Sigmoid colon (tissue), 7 donors: ENCODE data around the gene PLSCR5. TPM values are rescaled to one million over a fixed set of nuclear protein-coding genes. Genes with fewer than 3 reads are reported as not detected.

Source experiments
- DNase-seq: peaks from one replicate; pipeline ENCODE4 v3.0.0-alpha.2; 2019
- H3K27ac ChIP-seq, 4 donors: fragments of 200-600 bp; sonication (generic); one replicate each; pipeline ENCODE4 v1.5.1; 2016 to 2019; ENCODE audit warnings: mild to moderate bottlenecking in 1 of 4
- H3K27me3 ChIP-seq, 3 donors: fragments of 200-600 bp; sonication (generic); one replicate each; pipeline ENCODE4 v1.5.1; 2019; ENCODE audit warnings: mild to moderate bottlenecking in 1 of 3
- H3K36me3 ChIP-seq, 4 donors: fragments of 200-600 bp; sonication (generic); one replicate each; pipeline ENCODE4 v1.5.1; 2016 to 2019
- H3K4me1 ChIP-seq, 4 donors: fragments of 200-600 bp; sonication (generic); one replicate each; pipeline ENCODE4 v1.5.1; 2017 to 2019
- H3K4me3 ChIP-seq, 4 donors: fragments of 200-600 bp; sonication (generic); one replicate each; pipeline ENCODE4 v1.5.1; 2017 to 2019; ENCODE audit warnings: mild to moderate bottlenecking in 2 of 4, moderate library complexity in 1 of 4
- H3K9me3 ChIP-seq, 4 donors: fragments of 200-600 bp in 3 of 4; sonication (generic) in 3 of 4; one replicate each; pipeline versions ENCODE4 v1.5.1 to v1.6.1; 2013 to 2019
- CTCF ChIP-seq, 4 experiments: fragments of 450-650 bp in 3 of 4; fragments of 200-600 bp in 1 of 4; IDR thresholded peaks; one replicate each; pipeline ENCODE4 v1.5.1; 2016 to 2019; ENCODE audit warnings: antibody characterized with exemption in 4 of 4, mild to moderate bottlenecking in 3 of 4, moderate library complexity in 2 of 4
- EP300 ChIP-seq, 4 donors: sonication (generic); formaldehyde crosslinking; IDR thresholded peaks; one replicate each; pipeline ENCODE4 v1.6.1; 2017; ENCODE audit warnings: antibody characterized with exemption in 4 of 4
- POLR2A ChIP-seq, 2 donors: fragments of 450-650 bp; IDR thresholded peaks; one replicate each; pipeline ENCODE4 v1.6.1; 2016; ENCODE audit warnings: antibody characterized with exemption in 2 of 2, mild to moderate bottlenecking in 2 of 2, moderate library complexity in 2 of 2
- POLR2AphosphoS5 ChIP-seq, 4 donors: sonication (generic); formaldehyde crosslinking; IDR thresholded peaks; one replicate each; pipeline ENCODE4 v1.6.1; 2017; ENCODE audit warnings: antibody characterized with exemption in 4 of 4
- WGBS, 2 donors: extraction: QIAGEN DNeasy Blood & Tissue Kit; methylation state at CpG; one replicate each; pipeline ENCODE4 v1.1.7; 2013; 5-methylcytosine and 5-hydroxymethylcytosine counted together
- intact Hi-C: fragments of 100-400 bp; cut with DNase I; formaldehyde crosslinking; loops from one replicate; pipeline ENCODE4 v1.15.1; 2023
- polyA plus RNA-seq, 3 donors: library from polyadenylated mRNA; stranded (reverse); fragments of 200-250 nt; gene quantifications; one replicate each; pipeline ENCODE4 v1.2.3, GENCODE V29; 2013
- total RNA-seq, 4 donors: library from RNA; depleted of rRNA; stranded (reverse); fragments of >200 nt; gene quantifications; one replicate each; pipeline ENCODE4 v1.1.0, GENCODE V29; 2016
- donor health status: healthy with polysubstance abuse.
- donor health status: Bipolar disorder and iron deficiency.
- donor health status: healthy.

PLSCR5 gene
- total and polyA plus RNA-seq, 7 donors = not detected

- 16 to 60% methylated on average over 1 of the region's 1 CpG for WGBS, 2 donors
- Histone ChIP-seq H3K9me3 (peaks cover 0 to 2% (median 0%) of the 10 kb centered on the region in 4 donors), H3K27me3 (no peaks in the 10 kb centered on the region), H3K4me3 (no peak overlapping the region), H3K36me3 (no peaks in the 10 kb centered on the region), H3K4me1 (no peaks in the 10 kb centered on the region), H3K27ac (no peak overlapping the region)
- TF ChIP-seq CTCF (IDR thresholded peaks at IDR 0.05) = no peak
- TF ChIP-seq POLR2AphosphoS5 (IDR thresholded peaks at IDR 0.05) = no peak
- no peak for TF ChIP-seq EP300 (IDR thresholded peaks at IDR 0.05)
- TF ChIP-seq POLR2A (IDR thresholded peaks at IDR 0.05) = no peak
- intact Hi-C loops = no loop called here
- DNase-seq = no peak
Observed at GRCh38 chr3:146581080-146581601, 24.0 kb downstream of the PLSCR5 start.

GRCh38 chr3:146577662-146578061 lies 27.5 kb downstream of the PLSCR5 start:
- intact Hi-C loops = loop anchor here (10.0 kb wide), 1 partner anchor 363 kb away; no protein-coding TSS in a partner anchor

GRCh38 chr3:146575636-146576035 lies 29.5 kb downstream of the PLSCR5 start:
- H3K27ac ChIP-seq = no peak overlapping the region
- 86 to 89% methylated on average over 2 of the region's 2 CpGs for WGBS, 2 donors
- no peaks in the 10 kb centered on the region for H3K9me3 ChIP-seq
- no peak for TF ChIP-seq CTCF (IDR thresholded peaks at IDR 0.05)
- no peaks in the 10 kb centered on the region for H3K36me3 ChIP-seq
- no peak for DNase-seq
- no peaks in the 10 kb centered on the region for H3K4me1 ChIP-seq
- no peak overlapping the region for H3K4me3 ChIP-seq
- no peaks in the 10 kb centered on the region for H3K27me3 ChIP-seq
- intact Hi-C loops = loop anchor here (10.0 kb wide), 1 partner anchor 361 kb away; no protein-coding TSS in a partner anchor

More at GRCh38 chr3:146577662-146578061, 27.5 kb downstream of the PLSCR5 start:
- Histone ChIP-seq H3K4me1 (no peaks in the 10 kb centered on the region), H3K27ac (no peak overlapping the region), H3K9me3 (no peaks in the 10 kb centered on the region), H3K36me3 (no peaks in the 10 kb centered on the region), H3K4me3 (no peak overlapping the region), H3K27me3 (no peaks in the 10 kb centered on the region)
- DNase-seq = no peak
- TF ChIP-seq POLR2A (IDR thresholded peaks at IDR 0.05) (no peak), CTCF (IDR thresholded peaks at IDR 0.05) (peak in 1 of 4 experiments; percentile 26)

GRCh38 chr3:146574173-146574572 lies 31.0 kb downstream of the PLSCR5 start:
- H3K27me3 ChIP-seq = no peaks in the 10 kb centered on the region
- H3K4me1 ChIP-seq = no peaks in the 10 kb centered on the region
- H3K36me3 ChIP-seq = no peaks in the 10 kb centered on the region
- intact Hi-C loops = loop anchor here (5.0 to 10.0 kb wide), 2 partner anchors 237 to 359 kb away; no protein-coding TSS in a partner anchor
- H3K4me3 ChIP-seq = no peak overlapping the region
- WGBS, 2 donors = 85 to 87% methylated on average over 1 of the region's 1 CpG
- H3K27ac ChIP-seq = no peak overlapping the region
- no peak for TF ChIP-seq EP300 (IDR thresholded peaks at IDR 0.05)
- no peak for TF ChIP-seq CTCF (IDR thresholded peaks at IDR 0.05)
- TF ChIP-seq POLR2A (IDR thresholded peaks at IDR 0.05) = no peak
- no peak for TF ChIP-seq POLR2AphosphoS5 (IDR thresholded peaks at IDR 0.05)
- no peaks in the 10 kb centered on the region for H3K9me3 ChIP-seq
- DNase-seq = no peak

GRCh38 chr3:146569314-146569713 lies 35.8 kb downstream of the PLSCR5 start:
- intact Hi-C loops = no loop called here
- 61 to 76% methylated on average over 3 of the region's 3 CpGs for WGBS, 2 donors
- Histone ChIP-seq H3K36me3 (no peaks in the 10 kb centered on the region), H3K9me3 (no peaks in the 10 kb centered on the region), H3K4me1 (no peaks in the 10 kb centered on the region), H3K27me3 (no peaks in the 10 kb centered on the region), H3K4me3 (no peak overlapping the region), H3K27ac (no peak overlapping the region)
- TF ChIP-seq CTCF (IDR thresholded peaks at IDR 0.05) (no peak), EP300 (IDR thresholded peaks at IDR 0.05) (no peak), POLR2A (IDR thresholded peaks at IDR 0.05) (no peak), POLR2AphosphoS5 (IDR thresholded peaks at IDR 0.05) (no peak)
- no peak for DNase-seq
